ENCODE results near the gene CCDC201.

DNA sequence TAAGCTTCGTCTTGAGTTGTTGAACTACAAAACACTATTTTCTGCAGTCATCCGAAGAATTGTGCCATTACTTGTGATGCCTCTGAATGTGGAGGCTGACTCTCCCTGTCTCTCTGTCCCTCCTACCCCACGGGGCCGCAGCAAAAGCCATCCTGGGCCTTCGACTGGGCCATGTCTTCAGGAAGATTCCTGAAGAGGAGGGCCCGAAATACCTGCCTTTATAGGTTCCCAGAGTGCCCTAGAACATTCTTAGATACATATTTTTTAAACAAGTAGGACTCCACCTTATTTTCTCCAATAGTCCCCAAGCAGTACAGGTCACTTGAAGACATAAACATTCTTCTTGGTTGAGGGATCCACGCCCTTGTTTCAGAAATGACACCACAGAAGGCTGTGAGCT lies 40.1 kb upstream of the CCDC201 start:
- TF ChIP-seq EZH2 (IDR thresholded peaks at IDR 0.05; ENCODE audit: borderline replicate concordance, low read length), result no peak
- TF ChIP-seq, protein P1, sequence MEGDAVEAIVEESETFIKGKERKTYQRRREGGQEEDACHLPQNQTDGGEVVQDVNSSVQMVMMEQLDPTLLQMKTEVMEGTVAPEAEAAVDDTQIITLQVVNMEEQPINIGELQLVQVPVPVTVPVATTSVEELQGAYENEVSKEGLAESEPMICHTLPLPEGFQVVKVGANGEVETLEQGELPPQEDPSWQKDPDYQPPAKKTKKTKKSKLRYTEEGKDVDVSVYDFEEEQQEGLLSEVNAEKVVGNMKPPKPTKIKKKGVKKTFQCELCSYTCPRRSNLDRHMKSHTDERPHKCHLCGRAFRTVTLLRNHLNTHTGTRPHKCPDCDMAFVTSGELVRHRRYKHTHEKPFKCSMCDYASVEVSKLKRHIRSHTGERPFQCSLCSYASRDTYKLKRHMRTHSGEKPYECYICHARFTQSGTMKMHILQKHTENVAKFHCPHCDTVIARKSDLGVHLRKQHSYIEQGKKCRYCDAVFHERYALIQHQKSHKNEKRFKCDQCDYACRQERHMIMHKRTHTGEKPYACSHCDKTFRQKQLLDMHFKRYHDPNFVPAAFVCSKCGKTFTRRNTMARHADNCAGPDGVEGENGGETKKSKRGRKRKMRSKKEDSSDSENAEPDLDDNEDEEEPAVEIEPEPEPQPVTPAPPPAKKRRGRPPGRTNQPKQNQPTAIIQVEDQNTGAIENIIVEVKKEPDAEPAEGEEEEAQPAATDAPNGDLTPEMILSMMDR (IDR thresholded peaks at IDR 0.05; ENCODE audit: low read length), result no peak

Data from OCI-LY1 (cell line).